A673 (cell line): Measurements from ENCODE around the gene NDUFA11. TPM values are rescaled to one million over a fixed set of nuclear protein-coding genes. Genes with fewer than 3 reads are reported as not detected.

Experiments used
- BruUV-seq: library from RNA; stranded (reverse); fragments of 400-500 nt; replicated peaks from 2 replicates; lab custom pipeline; 2021; lab: Mats Ljungman, UMichigan
- CTCF ChIA-PET: fragments of 300-600 bp; sonication (Branson Sonifier 250); formaldehyde crosslinking; loops from one replicate; lab custom pipeline; 2022; ENCODE audit warnings: antibody characterized with exemption; lab: Charles Lee
- POLR2A ChIA-PET: fragments of 300-600 bp; sonication (Branson Sonifier 250); formaldehyde crosslinking; loops from one replicate; lab custom pipeline; 2022; ENCODE audit warnings: antibody characterized with exemption; ENCODE audit not compliant: low non-redundant PET; lab: Charles Lee
- DNase-seq: peaks from one replicate; pipeline ENCODE4 v3.0.0-alpha.2; 2015; ENCODE audit warnings: low spot score
- H3K27ac ChIP-seq: fragments of 200-600 bp; sonication (generic); 2 replicates; pipeline ENCODE4 v1.5.1; 2016; ENCODE audit warnings: mixed run types, low read depth, mild to moderate bottlenecking, mixed read lengths, antibody characterized with exemption, low read length; ENCODE audit not compliant: poor library complexity, severe bottlenecking
- H3K27me3 ChIP-seq: fragments of 200-600 bp; sonication (generic); replicated peaks from 2 replicates; pipeline ENCODE4 v1.6.1; 2017; ENCODE audit warnings: mixed run types, low read depth, mild to moderate bottlenecking, mixed read lengths, antibody characterized with exemption, low read length; ENCODE audit not compliant: insufficient read depth, poor library complexity
- H3K36me3 ChIP-seq: fragments of 200-600 bp; sonication (generic); 2 replicates; pipeline ENCODE4 v1.6.1; 2016; ENCODE audit warnings: mixed run types, mild to moderate bottlenecking, mixed read lengths, antibody characterized with exemption, low read length; ENCODE audit not compliant: insufficient read depth, poor library complexity, severe bottlenecking
- H3K4me1 ChIP-seq: fragments of 200-600 bp; sonication (generic); 2 replicates; pipeline ENCODE4 v1.6.1; 2017; ENCODE audit warnings: mixed run types, mild to moderate bottlenecking, mixed read lengths, antibody characterized with exemption, low read length; ENCODE audit not compliant: insufficient read depth, poor library complexity, severe bottlenecking
- H3K4me3 ChIP-seq: fragments of 200-600 bp; sonication (generic); 2 replicates; pipeline ENCODE4 v1.5.1; 2016; ENCODE audit warnings: low read depth, mixed run types, mild to moderate bottlenecking, mixed read lengths, low read length; ENCODE audit not compliant: poor library complexity, severe bottlenecking
- H3K9me3 ChIP-seq: fragments of 200-600 bp; sonication (generic); 2 replicates; pipeline ENCODE4 v1.6.1; 2016; ENCODE audit warnings: mixed run types, low read depth, mild to moderate bottlenecking, mixed read lengths, antibody characterized with exemption, low read length; ENCODE audit not compliant: poor library complexity, severe bottlenecking
- CTCF ChIP-seq: fragments of 300-800, 200-600 bp; sonication (generic); conservative IDR thresholded peaks from 2 replicates; pipeline ENCODE4 v1.5.1; 2017; ENCODE audit warnings: low read depth, mild to moderate bottlenecking, antibody characterized with exemption, low read length, moderate library complexity, mixed read lengths
- EZH2 ChIP-seq: fragments of 200-600 bp; sonication (generic); IDR thresholded peaks from 2 replicates; pipeline ENCODE4 v1.6.1; 2017; ENCODE audit warnings: borderline replicate concordance, low read depth, mild to moderate bottlenecking, mixed read lengths, antibody characterized with exemption, low read length; ENCODE audit not compliant: poor library complexity, severe bottlenecking
- intact Hi-C: fragments of 100-400 bp; cut with micrococcal nuclease; formaldehyde crosslinking; loops from one replicate; pipeline ENCODE4 v1.10.0; 2022; ENCODE audit not compliant: unreplicated experiment
- total RNA-seq: library from RNA; stranded (reverse); gene quantifications from 2 replicates; pipeline ENCODE4 v1.2.3, GENCODE V29; 2021

Gene NDUFA11
- total RNA-seq, 1 experiment from 2014 or later = 290 TPM

GRCh38 chr19:5931251-5931650, 27.7 kb upstream of the NDUFA11 start:
- Histone ChIP-seq H3K4me1 (no peaks in the 10 kb centered on the region), H3K36me3 (peaks cover 69% of the 10 kb centered on the region), H3K27ac (no peak overlapping the region), H3K9me3 (no peaks in the 10 kb centered on the region), H3K27me3 (no peaks in the 10 kb centered on the region), H3K4me3 (no peak overlapping the region)
- ChIA-PET POLR2A (no interaction called here), CTCF (no interaction called here)
- TF ChIP-seq EZH2 = no peak
- no peak for TF ChIP-seq CTCF
- DNase-seq = no peak
- intact Hi-C loops = no loop called here
- BruUV-seq = no TSS peak

GRCh38 chr19:5929625-5930024, 26.0 kb upstream of the NDUFA11 start:
- no peak overlapping the region for H3K4me3 ChIP-seq
- H3K4me1 ChIP-seq = no peaks in the 10 kb centered on the region
- H3K27ac ChIP-seq = no peak overlapping the region
- no peaks in the 10 kb centered on the region for H3K27me3 ChIP-seq
- TF ChIP-seq EZH2 (no peak), CTCF (no peak)
- DNase-seq = no peak
- intact Hi-C loops = no loop called here
- ChIA-PET POLR2A (no interaction called here), CTCF (no interaction called here)
- H3K9me3 ChIP-seq = no peaks in the 10 kb centered on the region
- BruUV-seq = no TSS peak
- peaks cover 75% of the 10 kb centered on the region for H3K36me3 ChIP-seq

- Histone ChIP-seq H3K27ac (no peak overlapping the region), H3K4me1 (no peaks in the 10 kb centered on the region), H3K9me3 (no peaks in the 10 kb centered on the region), H3K4me3 (no peak overlapping the region), H3K36me3 (peaks cover 79% of the 10 kb centered on the region), H3K27me3 (no peaks in the 10 kb centered on the region)
- ChIA-PET POLR2A (no interaction called here), CTCF (no interaction called here)
- DNase-seq = no peak
- TF ChIP-seq CTCF (no peak), EZH2 (no peak)
- intact Hi-C loops = no loop called here
- BruUV-seq = no TSS peak
Observed at GRCh38 chr19:5929179-5929578, 25.6 kb upstream of the NDUFA11 start.
